WTC11 (cell line): Measurements from ENCODE around the gene ENKUR. TPM values are rescaled to one million over a fixed set of nuclear protein-coding genes. Genes with fewer than 3 reads are reported as not detected.

ENCODE experiments used
- ATAC-seq: fragments of 200-7000 bp; cut with Tn5 transposase; 2 replicates; pipeline ENCODE4 v1.10.0; 2021; ENCODE audit warnings: mild to moderate bottlenecking, moderate library complexity
- CTCF ChIA-PET: fragments of 300-600 bp; sonication (Branson Sonifier 250); formaldehyde crosslinking; loops from one replicate; lab custom pipeline; 2021; ENCODE audit warnings: antibody characterized with exemption; lab: Charles Lee
- POLR2A ChIA-PET: fragments of 350-600 bp; sonication (Branson Sonifier 250); formaldehyde crosslinking; loops from one replicate; lab custom pipeline; 2021; ENCODE audit warnings: antibody characterized with exemption; lab: Charles Lee
- DNase-seq: peaks from one replicate; pipeline ENCODE4 v3.0.0; 2021; ENCODE audit warnings: low spot score
- H3K27ac Mint-ChIP-seq: 2 replicates; pipeline ENCODE4 v1.8.0; 2021; ENCODE audit warnings: mixed read lengths
- H3K27me3 Mint-ChIP-seq: 2 replicates; pipeline ENCODE4 v1.8.0; 2021; ENCODE audit warnings: low read depth, mild to moderate bottlenecking, moderate library complexity, mixed read lengths
- H3K36me3 Mint-ChIP-seq: 2 replicates; pipeline ENCODE4 v1.8.0; 2021; ENCODE audit warnings: mixed read lengths
- H3K4me1 Mint-ChIP-seq: 2 replicates; pipeline ENCODE4 v1.8.0; 2022; ENCODE audit warnings: mixed read lengths
- H3K4me3 Mint-ChIP-seq: 2 replicates; pipeline ENCODE4 v1.8.0; 2021; ENCODE audit warnings: mild to moderate bottlenecking, moderate library complexity, mixed read lengths
- H3K9me3 Mint-ChIP-seq: 2 replicates; pipeline ENCODE4 v1.8.0; 2021; ENCODE audit warnings: mixed read lengths
- ELF4 ChIP-seq: sonication (generic); formaldehyde crosslinking; IDR thresholded peaks from 2 replicates; pipeline ENCODE4 v1.8.1; 2022; ENCODE audit warnings: low read depth, mild to moderate bottlenecking, moderate library complexity, missing genetic modification reagents
- GABPB1 ChIP-seq: sonication (generic); formaldehyde crosslinking; IDR thresholded peaks from 2 replicates; pipeline ENCODE4 v1.8.1; 2023; ENCODE audit warnings: mild to moderate bottlenecking, missing genetic modification reagents
- GTF2I ChIP-seq: fragments of 250-450 bp; sonication (Bioruptor Pico); conservative IDR thresholded peaks from 2 replicates; pipeline ENCODE4 v1.4.0; 2021; ENCODE audit warnings: mild to moderate bottlenecking
- JUN ChIP-seq: sonication (generic); formaldehyde crosslinking; IDR thresholded peaks from 2 replicates; pipeline ENCODE4 v1.8.0; 2023; ENCODE audit warnings: mild to moderate bottlenecking, missing genetic modification reagents
- NFATC4 ChIP-seq: fragments of 250-450 bp; sonication (Bioruptor Pico); IDR thresholded peaks from 2 replicates; pipeline ENCODE4 v1.9.0; 2021; ENCODE audit warnings: mild to moderate bottlenecking
- NR3C1 ChIP-seq: sonication (generic); formaldehyde crosslinking; conservative IDR thresholded peaks from 2 replicates; pipeline ENCODE4 v1.8.1; 2023; ENCODE audit warnings: low read depth, mild to moderate bottlenecking, missing genetic modification reagents
- OVOL2 ChIP-seq: fragments of 250-450 bp; sonication (Bioruptor Pico); IDR thresholded peaks from 2 replicates; pipeline ENCODE4 v1.9.0; 2021; ENCODE audit warnings: mild to moderate bottlenecking, borderline replicate concordance
- PRRX2 ChIP-seq: fragments of 250-450 bp; sonication (Bioruptor Pico); IDR thresholded peaks from 2 replicates; pipeline ENCODE4 v1.8.0; 2021; ENCODE audit warnings: mild to moderate bottlenecking
- TCF7 ChIP-seq: sonication (generic); formaldehyde crosslinking; IDR thresholded peaks from 2 replicates; pipeline ENCODE4 v1.8.0; 2022; ENCODE audit warnings: mild to moderate bottlenecking, low read depth, missing genetic modification reagents, moderate library complexity
- TP53 ChIP-seq: sonication (generic); formaldehyde crosslinking; IDR thresholded peaks from 2 replicates; pipeline ENCODE4 v1.8.1; 2023; ENCODE audit warnings: mild to moderate bottlenecking, missing genetic modification reagents
- ZNF138 ChIP-seq: sonication (generic); formaldehyde crosslinking; conservative IDR thresholded peaks from 2 replicates; pipeline ENCODE4 v1.8.1; 2022; ENCODE audit warnings: mild to moderate bottlenecking, moderate library complexity, missing genetic modification reagents
- ZNF219 ChIP-seq: sonication (generic); formaldehyde crosslinking; IDR thresholded peaks from 2 replicates; pipeline ENCODE4 v1.8.0; 2023; ENCODE audit warnings: missing genetic modification reagents, mild to moderate bottlenecking, borderline replicate concordance
- total RNA-seq: library from RNA; stranded (reverse); gene quantifications from 3 replicates; pipeline ENCODE4 v1.2.3, GENCODE V29; 2021
- TF ChIP-seq, protein P1 (sequence below): sonication (generic); formaldehyde crosslinking; IDR thresholded peaks from 2 replicates; pipeline ENCODE4 v1.8.1; 2022; ENCODE audit warnings: mild to moderate bottlenecking, missing genetic modification reagents, moderate library complexity, borderline replicate concordance
- TF ChIP-seq, protein P2 (sequence below): fragments of 250-450 bp; sonication (Bioruptor Pico); IDR thresholded peaks from 2 replicates; pipeline ENCODE4 v1.9.0; 2021; ENCODE audit warnings: moderate library complexity, mild to moderate bottlenecking, inconsistent platforms, borderline replicate concordance
- TF ChIP-seq, protein P3 (sequence below): fragments of 250-450 bp; sonication (Bioruptor Pico); IDR thresholded peaks from 2 replicates; pipeline ENCODE4 v2.1.2; 2022; ENCODE audit warnings: mild to moderate bottlenecking, moderate library complexity
- TF ChIP-seq, protein P4 (sequence below): fragments of 200-600 bp; IDR thresholded peaks from 2 replicates; pipeline ENCODE4 v1.8.0; 2022; ENCODE audit warnings: antibody characterized with exemption
- TF ChIP-seq, protein P5 (sequence below): sonication (generic); formaldehyde crosslinking; IDR thresholded peaks from 2 replicates; pipeline ENCODE4 v1.8.0; 2022; ENCODE audit warnings: mild to moderate bottlenecking, missing genetic modification reagents
- TF ChIP-seq, protein P6 (sequence below): sonication (generic); formaldehyde crosslinking; IDR thresholded peaks from 2 replicates; pipeline ENCODE4 v1.8.0; 2023; ENCODE audit warnings: missing genetic modification reagents, mild to moderate bottlenecking, borderline replicate concordance

The ENKUR gene
- total RNA-seq, 1 experiment from 2014 or later = not detected

DNA sequence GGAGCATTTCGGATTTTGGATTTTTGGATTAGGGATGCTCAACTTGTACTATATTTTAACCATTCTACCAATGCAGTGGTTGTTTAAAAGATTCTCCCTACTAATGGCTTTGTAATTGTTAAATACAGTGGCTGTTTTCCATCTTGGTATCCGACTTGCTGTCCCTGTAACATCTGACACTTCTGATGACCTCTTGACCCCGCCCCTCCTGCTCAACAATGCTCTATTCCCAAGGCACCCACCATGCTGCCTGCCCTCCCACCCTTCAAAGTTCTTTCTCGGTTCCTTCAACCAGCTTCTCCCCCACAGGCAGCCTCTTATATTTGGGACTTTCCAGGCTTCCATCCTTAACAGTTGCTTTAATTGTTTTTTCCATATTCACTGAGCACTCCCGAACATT lies 65.5 kb downstream of the ENKUR start:
- no peak overlapping the region for H3K4me3 Mint-ChIP-seq
- CTCF ChIA-PET = no interaction called here
- POLR2A ChIA-PET = no interaction called here
- TF ChIP-seq NFATC4 (CRISPR knock-in tag) = no peak
- TF ChIP-seq ZNF138 (CRISPR knock-in tag) = no peak
- no peak for TF ChIP-seq TP53 (CRISPR knock-in tag)
- TF ChIP-seq GTF2I (CRISPR knock-in tag) = no peak
- TF ChIP-seq, protein P1, sequence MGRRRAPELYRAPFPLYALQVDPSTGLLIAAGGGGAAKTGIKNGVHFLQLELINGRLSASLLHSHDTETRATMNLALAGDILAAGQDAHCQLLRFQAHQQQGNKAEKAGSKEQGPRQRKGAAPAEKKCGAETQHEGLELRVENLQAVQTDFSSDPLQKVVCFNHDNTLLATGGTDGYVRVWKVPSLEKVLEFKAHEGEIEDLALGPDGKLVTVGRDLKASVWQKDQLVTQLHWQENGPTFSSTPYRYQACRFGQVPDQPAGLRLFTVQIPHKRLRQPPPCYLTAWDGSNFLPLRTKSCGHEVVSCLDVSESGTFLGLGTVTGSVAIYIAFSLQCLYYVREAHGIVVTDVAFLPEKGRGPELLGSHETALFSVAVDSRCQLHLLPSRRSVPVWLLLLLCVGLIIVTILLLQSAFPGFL (CRISPR knock-in tag) = no peak
- TF ChIP-seq, protein P2, sequence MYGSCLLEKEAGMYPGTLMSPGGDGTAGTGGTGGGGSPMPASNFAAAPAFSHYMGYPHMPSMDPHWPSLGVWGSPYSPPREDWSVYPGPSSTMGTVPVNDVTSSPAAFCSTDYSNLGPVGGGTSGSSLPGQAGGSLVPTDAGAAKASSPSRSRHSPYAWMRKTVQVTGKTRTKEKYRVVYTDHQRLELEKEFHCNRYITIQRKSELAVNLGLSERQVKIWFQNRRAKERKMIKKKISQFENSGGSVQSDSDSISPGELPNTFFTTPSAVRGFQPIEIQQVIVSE (CRISPR knock-in tag) = no peak
- TF ChIP-seq NR3C1 = no peak
- no peak for TF ChIP-seq ZNF219
- no peak for TF ChIP-seq ELF4 (CRISPR knock-in tag)
- TF ChIP-seq, all 79 proteins: peak for 0
- Mint-ChIP-seq H3K27me3 (no peaks in the 10 kb centered on the region), H3K4me1 (peaks cover 30% of the 10 kb centered on the region), H3K27ac (no peak overlapping the region), H3K36me3 (no peaks in the 10 kb centered on the region), H3K9me3 (no peaks in the 10 kb centered on the region)
- no peak for DNase-seq
- ATAC-seq = no peak

DNA sequence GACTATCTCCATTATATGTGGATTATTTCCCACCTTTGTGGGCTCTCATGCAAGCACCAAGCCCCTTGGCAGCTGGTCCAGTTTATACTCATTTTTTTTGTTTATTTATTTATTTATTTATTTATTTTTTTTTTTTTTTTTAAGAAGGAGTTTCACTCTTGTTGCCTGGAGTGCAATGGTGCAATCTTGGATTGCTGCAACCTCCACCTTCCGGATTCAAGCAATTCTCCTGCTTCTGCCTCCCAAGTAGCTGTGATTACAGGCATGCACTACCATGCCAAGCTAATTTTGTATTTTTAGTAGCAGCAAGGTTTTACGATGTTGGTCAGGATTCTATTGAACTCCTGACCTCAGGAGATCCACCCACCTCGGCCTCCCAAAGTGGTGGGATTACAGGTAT lies 66.3 kb downstream of the ENKUR start:
- H3K36me3 Mint-ChIP-seq = no peaks in the 10 kb centered on the region
- no peak overlapping the region for H3K27ac Mint-ChIP-seq
- POLR2A ChIA-PET = no interaction called here
- no peaks in the 10 kb centered on the region for H3K9me3 Mint-ChIP-seq
- TF ChIP-seq OVOL2 (CRISPR knock-in tag) (no peak), PRRX2 (CRISPR knock-in tag) (no peak), GABPB1 (CRISPR knock-in tag) (no peak), TCF7 (CRISPR knock-in tag) (no peak), JUN (no peak)
- TF ChIP-seq, protein P3, sequence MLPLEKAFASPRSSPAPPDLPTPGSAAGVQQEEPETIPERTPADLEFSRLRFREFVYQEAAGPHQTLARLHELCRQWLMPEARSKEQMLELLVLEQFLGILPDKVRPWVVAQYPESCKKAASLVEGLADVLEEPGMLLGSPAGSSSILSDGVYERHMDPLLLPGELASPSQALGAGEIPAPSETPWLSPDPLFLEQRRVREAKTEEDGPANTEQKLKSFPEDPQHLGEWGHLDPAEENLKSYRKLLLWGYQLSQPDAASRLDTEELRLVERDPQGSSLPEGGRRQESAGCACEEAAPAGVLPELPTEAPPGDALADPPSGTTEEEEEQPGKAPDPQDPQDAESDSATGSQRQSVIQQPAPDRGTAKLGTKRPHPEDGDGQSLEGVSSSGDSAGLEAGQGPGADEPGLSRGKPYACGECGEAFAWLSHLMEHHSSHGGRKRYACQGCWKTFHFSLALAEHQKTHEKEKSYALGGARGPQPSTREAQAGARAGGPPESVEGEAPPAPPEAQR = no peak
- TF ChIP-seq, protein P4, sequence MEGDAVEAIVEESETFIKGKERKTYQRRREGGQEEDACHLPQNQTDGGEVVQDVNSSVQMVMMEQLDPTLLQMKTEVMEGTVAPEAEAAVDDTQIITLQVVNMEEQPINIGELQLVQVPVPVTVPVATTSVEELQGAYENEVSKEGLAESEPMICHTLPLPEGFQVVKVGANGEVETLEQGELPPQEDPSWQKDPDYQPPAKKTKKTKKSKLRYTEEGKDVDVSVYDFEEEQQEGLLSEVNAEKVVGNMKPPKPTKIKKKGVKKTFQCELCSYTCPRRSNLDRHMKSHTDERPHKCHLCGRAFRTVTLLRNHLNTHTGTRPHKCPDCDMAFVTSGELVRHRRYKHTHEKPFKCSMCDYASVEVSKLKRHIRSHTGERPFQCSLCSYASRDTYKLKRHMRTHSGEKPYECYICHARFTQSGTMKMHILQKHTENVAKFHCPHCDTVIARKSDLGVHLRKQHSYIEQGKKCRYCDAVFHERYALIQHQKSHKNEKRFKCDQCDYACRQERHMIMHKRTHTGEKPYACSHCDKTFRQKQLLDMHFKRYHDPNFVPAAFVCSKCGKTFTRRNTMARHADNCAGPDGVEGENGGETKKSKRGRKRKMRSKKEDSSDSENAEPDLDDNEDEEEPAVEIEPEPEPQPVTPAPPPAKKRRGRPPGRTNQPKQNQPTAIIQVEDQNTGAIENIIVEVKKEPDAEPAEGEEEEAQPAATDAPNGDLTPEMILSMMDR = no peak
- TF ChIP-seq, protein P5, sequence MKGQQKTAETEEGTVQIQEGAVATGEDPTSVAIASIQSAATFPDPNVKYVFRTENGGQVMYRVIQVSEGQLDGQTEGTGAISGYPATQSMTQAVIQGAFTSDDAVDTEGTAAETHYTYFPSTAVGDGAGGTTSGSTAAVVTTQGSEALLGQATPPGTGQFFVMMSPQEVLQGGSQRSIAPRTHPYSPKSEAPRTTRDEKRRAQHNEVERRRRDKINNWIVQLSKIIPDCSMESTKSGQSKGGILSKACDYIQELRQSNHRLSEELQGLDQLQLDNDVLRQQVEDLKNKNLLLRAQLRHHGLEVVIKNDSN (CRISPR knock-in tag) = no peak
- TF ChIP-seq, protein P6, sequence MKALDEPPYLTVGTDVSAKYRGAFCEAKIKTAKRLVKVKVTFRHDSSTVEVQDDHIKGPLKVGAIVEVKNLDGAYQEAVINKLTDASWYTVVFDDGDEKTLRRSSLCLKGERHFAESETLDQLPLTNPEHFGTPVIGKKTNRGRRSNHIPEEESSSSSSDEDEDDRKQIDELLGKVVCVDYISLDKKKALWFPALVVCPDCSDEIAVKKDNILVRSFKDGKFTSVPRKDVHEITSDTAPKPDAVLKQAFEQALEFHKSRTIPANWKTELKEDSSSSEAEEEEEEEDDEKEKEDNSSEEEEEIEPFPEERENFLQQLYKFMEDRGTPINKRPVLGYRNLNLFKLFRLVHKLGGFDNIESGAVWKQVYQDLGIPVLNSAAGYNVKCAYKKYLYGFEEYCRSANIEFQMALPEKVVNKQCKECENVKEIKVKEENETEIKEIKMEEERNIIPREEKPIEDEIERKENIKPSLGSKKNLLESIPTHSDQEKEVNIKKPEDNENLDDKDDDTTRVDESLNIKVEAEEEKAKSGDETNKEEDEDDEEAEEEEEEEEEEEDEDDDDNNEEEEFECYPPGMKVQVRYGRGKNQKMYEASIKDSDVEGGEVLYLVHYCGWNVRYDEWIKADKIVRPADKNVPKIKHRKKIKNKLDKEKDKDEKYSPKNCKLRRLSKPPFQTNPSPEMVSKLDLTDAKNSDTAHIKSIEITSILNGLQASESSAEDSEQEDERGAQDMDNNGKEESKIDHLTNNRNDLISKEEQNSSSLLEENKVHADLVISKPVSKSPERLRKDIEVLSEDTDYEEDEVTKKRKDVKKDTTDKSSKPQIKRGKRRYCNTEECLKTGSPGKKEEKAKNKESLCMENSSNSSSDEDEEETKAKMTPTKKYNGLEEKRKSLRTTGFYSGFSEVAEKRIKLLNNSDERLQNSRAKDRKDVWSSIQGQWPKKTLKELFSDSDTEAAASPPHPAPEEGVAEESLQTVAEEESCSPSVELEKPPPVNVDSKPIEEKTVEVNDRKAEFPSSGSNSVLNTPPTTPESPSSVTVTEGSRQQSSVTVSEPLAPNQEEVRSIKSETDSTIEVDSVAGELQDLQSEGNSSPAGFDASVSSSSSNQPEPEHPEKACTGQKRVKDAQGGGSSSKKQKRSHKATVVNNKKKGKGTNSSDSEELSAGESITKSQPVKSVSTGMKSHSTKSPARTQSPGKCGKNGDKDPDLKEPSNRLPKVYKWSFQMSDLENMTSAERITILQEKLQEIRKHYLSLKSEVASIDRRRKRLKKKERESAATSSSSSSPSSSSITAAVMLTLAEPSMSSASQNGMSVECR (CRISPR knock-in tag) = no peak
- no peak overlapping the region for H3K4me3 Mint-ChIP-seq
- H3K27me3 Mint-ChIP-seq = no peaks in the 10 kb centered on the region
- ATAC-seq (no peak), DNase-seq (no peak)
- H3K4me1 Mint-ChIP-seq = peaks cover 34% of the 10 kb centered on the region
- CTCF ChIA-PET = no interaction called here
